AG09319 (cell line): ENCODE measurements around the gene KLF15.

Source experiments
- DNase-seq: peaks from one replicate; pipeline ENCODE4 v3.0.0-alpha.2; 2010; ENCODE audit warnings: low read depth; ENCODE audit errors: extremely low read depth
- TF ChIP-seq, protein P1 (sequence below): IDR thresholded peaks from 2 replicates; pipeline ENCODE4 v1.5.1; 2011; ENCODE audit warnings: low read depth, mild to moderate bottlenecking, inconsistent platforms, low read length, moderate library complexity

Gene KLF15

GRCh38 chr3:126373682-126374601 lies 16.7 kb upstream of the KLF15 start:
- peak; percentile 23 for DNase-seq
- TF ChIP-seq, protein P1, sequence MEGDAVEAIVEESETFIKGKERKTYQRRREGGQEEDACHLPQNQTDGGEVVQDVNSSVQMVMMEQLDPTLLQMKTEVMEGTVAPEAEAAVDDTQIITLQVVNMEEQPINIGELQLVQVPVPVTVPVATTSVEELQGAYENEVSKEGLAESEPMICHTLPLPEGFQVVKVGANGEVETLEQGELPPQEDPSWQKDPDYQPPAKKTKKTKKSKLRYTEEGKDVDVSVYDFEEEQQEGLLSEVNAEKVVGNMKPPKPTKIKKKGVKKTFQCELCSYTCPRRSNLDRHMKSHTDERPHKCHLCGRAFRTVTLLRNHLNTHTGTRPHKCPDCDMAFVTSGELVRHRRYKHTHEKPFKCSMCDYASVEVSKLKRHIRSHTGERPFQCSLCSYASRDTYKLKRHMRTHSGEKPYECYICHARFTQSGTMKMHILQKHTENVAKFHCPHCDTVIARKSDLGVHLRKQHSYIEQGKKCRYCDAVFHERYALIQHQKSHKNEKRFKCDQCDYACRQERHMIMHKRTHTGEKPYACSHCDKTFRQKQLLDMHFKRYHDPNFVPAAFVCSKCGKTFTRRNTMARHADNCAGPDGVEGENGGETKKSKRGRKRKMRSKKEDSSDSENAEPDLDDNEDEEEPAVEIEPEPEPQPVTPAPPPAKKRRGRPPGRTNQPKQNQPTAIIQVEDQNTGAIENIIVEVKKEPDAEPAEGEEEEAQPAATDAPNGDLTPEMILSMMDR = no peak

DNA sequence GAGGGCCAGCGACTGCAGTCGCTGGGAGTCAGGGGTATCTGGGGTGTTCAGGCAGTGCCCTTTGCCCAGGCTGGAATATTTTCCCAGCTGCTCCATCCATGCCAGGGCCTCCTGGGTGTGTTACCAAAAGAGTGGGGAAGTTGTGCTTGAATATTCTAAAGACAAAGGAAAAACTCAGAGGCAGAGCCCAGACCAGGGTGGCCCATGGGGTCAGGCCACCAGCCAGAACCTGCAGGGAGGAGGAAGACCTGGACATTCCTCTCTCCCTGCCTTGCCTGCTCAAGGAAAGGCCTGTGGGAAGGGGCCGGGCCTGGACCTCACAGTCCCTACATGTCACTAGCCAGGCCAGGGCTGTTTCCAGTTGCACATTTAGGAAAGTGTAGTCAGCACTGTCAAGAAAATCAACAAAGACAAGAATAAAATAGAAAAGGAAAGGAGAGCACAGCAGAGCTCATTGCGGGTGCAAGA lies 16.0 kb upstream of the KLF15 start:
- no peak for DNase-seq
- TF ChIP-seq, protein P1 = no peak

- TF ChIP-seq, protein P1 = no peak
- no peak for DNase-seq
Observed at GRCh38 chr3:126372413-126373145, 15.4 kb upstream of the KLF15 start.

DNA sequence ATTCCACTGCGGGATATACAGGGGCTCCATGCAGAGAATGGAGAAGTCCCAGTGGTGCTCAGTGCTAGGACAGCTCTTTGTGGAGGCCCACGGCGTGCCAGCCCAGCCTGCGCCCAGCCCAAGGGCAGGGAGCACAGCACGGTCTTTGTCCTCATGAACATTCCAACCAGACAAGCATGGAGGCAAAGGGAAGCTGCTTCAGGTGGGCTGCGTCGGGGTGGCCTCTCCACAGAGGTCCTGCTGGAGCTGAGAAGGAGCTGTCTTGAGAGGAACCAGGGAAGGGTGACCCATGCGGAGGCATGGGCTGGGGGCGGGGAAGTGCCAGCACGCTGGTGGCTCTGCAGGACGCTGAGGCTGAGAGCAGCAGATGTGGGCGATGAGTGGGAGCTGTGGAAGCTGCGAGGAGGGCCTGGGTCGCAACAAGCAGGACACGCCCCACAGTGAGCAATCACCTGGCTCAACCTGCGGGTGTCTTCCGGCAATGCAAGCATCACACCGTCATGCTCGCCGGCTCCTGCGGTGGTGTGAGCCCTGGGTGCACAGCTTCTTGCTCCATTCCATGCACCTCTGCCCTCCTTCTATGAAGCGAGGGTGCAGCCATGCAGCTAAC lies 14.0 kb upstream of the KLF15 start:
- no peak for DNase-seq

DNA sequence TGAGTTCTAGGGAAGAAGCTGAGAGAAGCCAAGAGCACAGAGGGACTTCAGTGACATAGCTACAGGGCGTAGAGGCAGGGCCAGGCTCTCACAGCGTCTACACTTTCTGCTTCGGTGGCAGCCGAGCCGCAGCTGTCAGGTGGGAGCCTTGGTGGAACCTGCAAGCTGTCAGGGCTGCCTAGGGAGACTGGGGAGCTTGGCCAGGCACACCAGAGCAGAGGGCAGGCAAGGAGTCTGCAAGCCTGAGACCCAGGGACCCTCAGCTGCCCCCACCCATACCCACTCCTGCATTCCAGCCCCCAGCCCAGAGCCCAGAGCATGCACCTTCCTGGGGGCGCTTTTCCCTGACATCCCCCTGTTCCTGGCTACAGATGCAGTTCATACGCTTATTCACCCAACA lies 13.4 kb upstream of the KLF15 start:
- TF ChIP-seq, protein P1 = no peak
- DNase-seq = no peak

More for the DNA sequence above, 14.0 kb upstream of the KLF15 start:
- TF ChIP-seq, protein P1 = no peak

- DNase-seq = no peak
- TF ChIP-seq, protein P1 = no peak
Observed at GRCh38 chr3:126370055-126370454, 12.8 kb upstream of the KLF15 start.
